MCF 10A (cell line): Measurements from ENCODE around the gene IL20. TPM values are rescaled to one million over a fixed set of nuclear protein-coding genes. Genes with fewer than 3 reads are reported as not detected.
A peak's percentile ranks its signal among the peaks of the same experiment; 100 is the strongest.

ENCODE experiments used
- Bru-seq: library from RNA; stranded (reverse); fragments of 400-500 nt; gene quantifications from one replicate; lab custom pipeline; 2021; lab: Mats Ljungman, UMichigan
- BruChase-seq, 2 experiments: library from RNA; stranded (reverse); fragments of 400-500 nt; gene quantifications; one replicate each; lab custom pipeline; 2021; lab: Mats Ljungman, UMichigan
- BruUV-seq: library from RNA; stranded (reverse); fragments of 400-500 nt; replicated peaks from 2 replicates; lab custom pipeline; 2021; lab: Mats Ljungman, UMichigan
- CTCF ChIA-PET: fragments of 300-600 bp; sonication (Branson Sonifier 250); formaldehyde crosslinking; extraction: SDS; loops from one replicate; lab custom pipeline; 2021; ENCODE audit warnings: antibody characterized with exemption, inconsistent platforms; lab: Yijun Ruan, JAX
- POLR2A ChIA-PET: fragments of 300-600, 350-650 bp; sonication (Branson Sonifier 250); formaldehyde crosslinking; extraction: SDS; loops from one replicate; lab custom pipeline; 2020; ENCODE audit warnings: antibody characterized with exemption, inconsistent platforms; lab: Yijun Ruan, JAX
- DNase-seq: peaks from one replicate; pipeline ENCODE4 v3.0.0-alpha.2; 2018; ENCODE audit not compliant: unreplicated experiment
- H3K27ac Mint-ChIP-seq: one replicate; pipeline ENCODE4 v1.8.0; 2022; ENCODE audit warnings: mild to moderate bottlenecking, low read depth, mixed read lengths; ENCODE audit not compliant: unreplicated experiment
- H3K27me3 Mint-ChIP-seq: one replicate; pipeline ENCODE4 v1.8.0; 2022; ENCODE audit warnings: mixed read lengths; ENCODE audit not compliant: insufficient read depth, unreplicated experiment
- H3K36me3 Mint-ChIP-seq: one replicate; pipeline ENCODE4 v1.8.0; 2022; ENCODE audit warnings: mild to moderate bottlenecking, moderate library complexity, mixed read lengths; ENCODE audit not compliant: insufficient read depth, unreplicated experiment
- H3K4me1 Mint-ChIP-seq: one replicate; pipeline ENCODE4 v1.8.0; 2022; ENCODE audit warnings: mixed read lengths; ENCODE audit not compliant: insufficient read depth, unreplicated experiment
- H3K4me3 Mint-ChIP-seq: one replicate; pipeline ENCODE4 v1.8.0; 2022; ENCODE audit warnings: mild to moderate bottlenecking, moderate library complexity, mixed read lengths; ENCODE audit not compliant: unreplicated experiment
- H3K9me3 Mint-ChIP-seq: one replicate; pipeline ENCODE4 v1.8.0; 2022; ENCODE audit warnings: mixed read lengths; ENCODE audit not compliant: unreplicated experiment
- CTCF ChIP-seq: fragments of 200-600 bp; IDR thresholded peaks from one replicate; pipeline ENCODE4 v1.8.0; 2022; ENCODE audit warnings: antibody characterized with exemption, mild to moderate bottlenecking; ENCODE audit not compliant: unreplicated experiment
- intact Hi-C: fragments of 100-400 bp; cut with micrococcal nuclease; formaldehyde crosslinking; loops from 2 replicates; pipeline ENCODE4 v1.14.1; 2022
- long read RNA-seq: library from polyadenylated mRNA; stranded (forward); transcript quantifications from one replicate; pipeline ENCODE4 v2.0.0, GENCODE V29; 2022
- total RNA-seq: library from RNA; stranded (reverse); gene quantifications from 2 replicates; pipeline ENCODE4 v1.2.3, GENCODE V29; 2022

Gene IL20
- total RNA-seq (not detected in 2 replicates), Bru-seq, nascent RNA (percentile 21 among the genes with signal in this experiment), BruChase-seq, experiment 1, labeled RNA remaining after a 6-hour chase (percentile 13 among the genes with signal in this experiment), BruChase-seq, experiment 2, labeled RNA remaining after a 2-hour chase (percentile 17 among the genes with signal in this experiment)
- long read RNA-seq: 0 reads

GRCh38 chr1:206864939-206865671 lies at the start of gene IL20:
Gene IL20 (plus strand): TSS chr1:206865623. CDS start chr1:206865853, 230 bp downstream.
- Mint-ChIP-seq H3K9me3 (no peaks in the 10 kb centered on the region), H3K27me3 (peaks cover 18% of the 10 kb centered on the region), H3K4me1 (peaks cover 32% of the 10 kb centered on the region), H3K4me3 (no peak within 1 kb of the TSS), H3K36me3 (no peaks in the 10 kb centered on the region), H3K27ac (no peak within 1 kb of the TSS)
- TF ChIP-seq CTCF: peak; percentile 100
- intact Hi-C loops: loop anchor here (1.0 kb wide), 4 partner anchors 25 to 126 kb away; no protein-coding TSS in a partner anchor
- ChIA-PET CTCF (interaction anchor here (0.6 to 7.6 kb wide), 57 partner anchors 9 to 395 kb away, joined by 3 to 89 read pairs (median 6); partner anchors contain the start of genes IKBKE, IL10 and IL24), POLR2A (interaction anchor here (0.7 to 3.8 kb wide), 13 partner anchors 15 to 188 kb away, joined by 3 to 38 read pairs (median 9); partner anchors contain the start of gene PFKFB2)
- BruUV-seq: no TSS peak
- peak; percentile 100 for DNase-seq

GRCh38 chr1:206816390-206817287 lies 48.8 kb upstream of the IL20 start:
- Mint-ChIP-seq H3K4me3 (no peak overlapping the region), H3K36me3 (no peaks in the 10 kb centered on the region), H3K9me3 (no peaks in the 10 kb centered on the region), H3K27ac (no peak overlapping the region), H3K4me1 (no peaks in the 10 kb centered on the region), H3K27me3 (no peaks in the 10 kb centered on the region)
- DNase-seq: no peak
- ChIA-PET POLR2A (interaction anchor here (0.6 to 2.2 kb wide), 8 partner anchors 11 to 622 kb away, joined by 3 to 15 read pairs (median 4); no protein-coding TSS in a partner anchor), CTCF (interaction anchor here (0.6 to 5.9 kb wide), 11 partner anchors 6 to 186 kb away, joined by 3 to 57 read pairs (median 4); no protein-coding TSS in a partner anchor)
- intact Hi-C loops: no loop called here
- TF ChIP-seq CTCF: no peak
- BruUV-seq: no TSS peak

- TF ChIP-seq CTCF: no peak
- ChIA-PET POLR2A (interaction anchor here (0.6 to 1.3 kb wide), 2 partner anchors 11 to 18 kb away, joined by 3 to 4 read pairs; no protein-coding TSS in a partner anchor), CTCF (interaction anchor here (0.6 to 5.9 kb wide), 7 partner anchors 9 to 228 kb away, joined by 3 to 57 read pairs (median 3); no protein-coding TSS in a partner anchor)
- intact Hi-C loops: no loop called here
- no peak overlapping the region for H3K27ac Mint-ChIP-seq
- no peaks in the 10 kb centered on the region for H3K9me3 Mint-ChIP-seq
- peaks cover 9% of the 10 kb centered on the region for H3K4me1 Mint-ChIP-seq
- no TSS peak for BruUV-seq
- no peak overlapping the region for H3K4me3 Mint-ChIP-seq
- no peak for DNase-seq
- no peaks in the 10 kb centered on the region for H3K36me3 Mint-ChIP-seq
- H3K27me3 Mint-ChIP-seq: no peaks in the 10 kb centered on the region
These were observed 43.9 kb upstream of the IL20 start for GRCh38 chr1:206821493-206821892.
